Measurements from ENCODE around the gene OR52N4. TPM values are rescaled to one million over a fixed set of nuclear protein-coding genes. Genes with fewer than 3 reads are reported as not detected.
"Not testable (repeated sequence)": the region's sequence is repeated elsewhere in the genome, so short reads cannot be mapped to it uniquely, and the experiment has no call there.

OR52N4 gene
- not detected for polyA plus RNA-seq (ENCODE audit: insufficient read length in 3 of 3)

- DNase-seq (ENCODE audit: low read depth in 3 of 3, low spot score in 2 of 3): no peak
Observed at GRCh38 chr11:5753943-5754342, at the start of gene OR52N4. OR52N4 (plus strand) TSS chr11:5754243; CDS start chr11:5754741, 498 bp downstream.

- DNase-seq (ENCODE audit: low read depth in 3 of 3, low spot score in 2 of 3): no peak
Observed at GRCh38 chr11:5705688-5706087, 48.4 kb upstream of the OR52N4 start.

- no peak for DNase-seq (ENCODE audit: low read depth in 3 of 3, low spot score in 2 of 3)
Observed at GRCh38 chr11:5712507-5712906, 41.5 kb upstream of the OR52N4 start.

- no peak for DNase-seq (ENCODE audit: low read depth in 3 of 3, low spot score in 2 of 3)
Observed at GRCh38 chr11:5713695-5714094, 40.3 kb upstream of the OR52N4 start.

GRCh38 chr11:5716518-5716917 is 37.5 kb upstream of the OR52N4 start:
- DNase-seq (ENCODE audit: low read depth in 3 of 3, low spot score in 2 of 3): not testable (repeated sequence)

- DNase-seq (ENCODE audit: low read depth in 3 of 3, low spot score in 2 of 3): no peak
Observed at GRCh38 chr11:5719703-5720495, 34.1 kb upstream of the OR52N4 start.

GRCh38 chr11:5722622-5723021 is 31.4 kb upstream of the OR52N4 start:
- no peak for DNase-seq (ENCODE audit: low read depth in 3 of 3, low spot score in 2 of 3)

GRCh38 chr11:5726351-5726750 is 27.7 kb upstream of the OR52N4 start:
- no peak for DNase-seq (ENCODE audit: low read depth in 3 of 3, low spot score in 2 of 3)

GRCh38 chr11:5727691-5728090 is 26.4 kb upstream of the OR52N4 start:
- DNase-seq (ENCODE audit: low read depth in 3 of 3, low spot score in 2 of 3): no peak

- no peak for DNase-seq (ENCODE audit: low read depth in 3 of 3, low spot score in 2 of 3)
Observed at GRCh38 chr11:5736396-5736795, 17.6 kb upstream of the OR52N4 start, which contains the start of gene OR56B1. OR56B1 (plus strand) TSS chr11:5736448; CDS start chr11:5736517, 69 bp downstream.

- no peak for DNase-seq (ENCODE audit: low read depth in 3 of 3, low spot score in 2 of 3)
Observed at GRCh38 chr11:5737091-5737490, 17.0 kb upstream of the OR52N4 start.

GRCh38 chr11:5737670-5738392 is 16.2 kb upstream of the OR52N4 start:
- DNase-seq (ENCODE audit: low read depth in 3 of 3, low spot score in 2 of 3): no peak

- DNase-seq (ENCODE audit: low read depth in 3 of 3, low spot score in 2 of 3): no peak
Observed at GRCh38 chr11:5738431-5738830, 15.6 kb upstream of the OR52N4 start.

- DNase-seq (ENCODE audit: low read depth in 3 of 3, low spot score in 2 of 3): no peak
Observed at GRCh38 chr11:5746614-5747013, 7.4 kb upstream of the OR52N4 start.

- DNase-seq (ENCODE audit: low read depth in 3 of 3, low spot score in 2 of 3): no peak
Observed at GRCh38 chr11:5749836-5750235, 4.2 kb upstream of the OR52N4 start.

- no peak for DNase-seq (ENCODE audit: low read depth in 3 of 3, low spot score in 2 of 3)
Observed at GRCh38 chr11:5767056-5767455, 13.0 kb downstream of the OR52N4 start.

GRCh38 chr11:5783255-5783654 is 29.2 kb downstream of the OR52N4 start, which contains the start of gene OR52N5:
OR52N5 (minus strand) TSS chr11:5783355; CDS start chr11:5778634, 4,721 bp downstream.
- DNase-seq (ENCODE audit: low read depth in 3 of 3, low spot score in 2 of 3): no peak

- DNase-seq (ENCODE audit: low read depth in 3 of 3, low spot score in 2 of 3): no peak
Observed at GRCh38 chr11:5791165-5791564, 37.1 kb downstream of the OR52N4 start, which contains the start of gene OR52N1. OR52N1 (minus strand) TSS chr11:5791265; CDS start chr11:5788816, 2,449 bp downstream.

GRCh38 chr11:5796541-5796940 is 42.5 kb downstream of the OR52N4 start:
- no peak for DNase-seq (ENCODE audit: low read depth in 3 of 3, low spot score in 2 of 3)

GRCh38 chr11:5803982-5804381 is 49.9 kb downstream of the OR52N4 start:
- no peak for DNase-seq (ENCODE audit: low read depth in 3 of 3, low spot score in 2 of 3)
